GM19397 (cell line): ENCODE measurements around the gene SLC6A4.
"Not testable (repeated sequence)": the region's sequence is repeated elsewhere in the genome, so short reads cannot be mapped to it uniquely, and the experiment has no call there.

ENCODE experiments used
- ATAC-seq: cut with Tn5 transposase; IDR thresholded peaks from one replicate; pipeline ENCODE4 v1.9.1; 2021; ENCODE audit warnings: mild to moderate bottlenecking, moderate library complexity; ENCODE audit not compliant: unreplicated experiment

The SLC6A4 gene

GRCh38 chr17:30220414-30220813, 15.1 kb downstream of the SLC6A4 start:
- no peak for ATAC-seq

- ATAC-seq = no peak
Observed at GRCh38 chr17:30219833-30220232, 15.7 kb downstream of the SLC6A4 start.

- ATAC-seq = no peak
Observed at GRCh38 chr17:30219315-30219714, 16.2 kb downstream of the SLC6A4 start.

- ATAC-seq = no peak
Observed at GRCh38 chr17:30218799-30219198, 16.7 kb downstream of the SLC6A4 start.

GRCh38 chr17:30217746-30218245, 17.7 kb downstream of the SLC6A4 start:
- ATAC-seq = no peak

- ATAC-seq = no peak
Observed at GRCh38 chr17:30217054-30217453, 18.4 kb downstream of the SLC6A4 start.

GRCh38 chr17:30212750-30213149, 22.7 kb downstream of the SLC6A4 start:
- no peak for ATAC-seq

- ATAC-seq = no peak
Observed at GRCh38 chr17:30211371-30211770, 24.1 kb downstream of the SLC6A4 start.

- ATAC-seq = no peak
Observed at GRCh38 chr17:30210901-30211300, 24.6 kb downstream of the SLC6A4 start.

- ATAC-seq = no peak
Observed at GRCh38 chr17:30210366-30210765, 25.1 kb downstream of the SLC6A4 start.

GRCh38 chr17:30209930-30210329, 25.6 kb downstream of the SLC6A4 start:
- no peak for ATAC-seq

GRCh38 chr17:30208214-30208613, 27.3 kb downstream of the SLC6A4 start:
- no peak for ATAC-seq

- no peak for ATAC-seq
Observed at GRCh38 chr17:30207655-30208054, 27.8 kb downstream of the SLC6A4 start.

- no peak for ATAC-seq
Observed at GRCh38 chr17:30203471-30203981, 32.0 kb downstream of the SLC6A4 start.

GRCh38 chr17:30200656-30201055, 34.8 kb downstream of the SLC6A4 start:
- ATAC-seq = not testable (repeated sequence)

- no peak for ATAC-seq
Observed at GRCh38 chr17:30200106-30200505, 35.4 kb downstream of the SLC6A4 start.

- ATAC-seq = no peak
Observed at GRCh38 chr17:30199600-30199999, 35.9 kb downstream of the SLC6A4 start.

GRCh38 chr17:30197416-30197815, 38.1 kb downstream of the SLC6A4 start:
- ATAC-seq = no peak

GRCh38 chr17:30196504-30196903, 39.0 kb downstream of the SLC6A4 start:
- ATAC-seq = no peak

- no peak for ATAC-seq
Observed at GRCh38 chr17:30191072-30191471, 44.4 kb downstream of the SLC6A4 start.

- no peak for ATAC-seq
Observed at GRCh38 chr17:30188211-30188939, 47.1 kb downstream of the SLC6A4 start.

- no peak for ATAC-seq
Observed at GRCh38 chr17:30187573-30187972, 47.9 kb downstream of the SLC6A4 start.

GRCh38 chr17:30186761-30187160, 48.7 kb downstream of the SLC6A4 start:
- ATAC-seq = no peak
